NOMO-1 (cell line): Measurements from ENCODE around the gene TIMM22.
A peak's percentile ranks its signal among the peaks of the same experiment; 100 is the strongest.
"Not testable (repeated sequence)": the region's sequence is repeated elsewhere in the genome, so short reads cannot be mapped to it uniquely, and the experiment has no call there.

Source experiments
- DNase-seq, 2 experiments: peaks; one replicate each; lab custom pipeline; 2025; ENCODE audit not compliant: unreplicated experiment in 2 of 2; lab: John Stamatoyannopoulos, UW

TIMM22 gene

DNA sequence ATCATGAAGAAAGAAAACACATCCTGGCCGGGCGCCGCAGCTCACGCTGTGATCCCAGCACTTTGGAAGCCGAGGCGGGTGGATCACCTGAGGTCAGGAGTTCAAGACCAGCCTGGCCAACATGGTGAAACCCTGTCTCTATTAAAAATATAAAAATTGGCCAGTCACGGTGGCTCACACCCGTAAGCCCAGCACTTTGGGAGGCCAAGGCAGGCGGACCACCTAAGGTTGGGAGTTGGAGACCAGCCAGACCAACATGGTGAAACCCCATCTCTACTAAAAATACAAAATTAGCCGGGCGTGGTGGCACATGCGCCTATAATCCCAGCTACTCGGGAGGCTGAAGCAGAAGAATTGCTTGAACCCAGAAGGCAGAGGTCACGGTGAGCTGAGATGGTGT lies 25.1 kb upstream of the TIMM22 start:
- DNase-seq, result not testable (repeated sequence)

DNA sequence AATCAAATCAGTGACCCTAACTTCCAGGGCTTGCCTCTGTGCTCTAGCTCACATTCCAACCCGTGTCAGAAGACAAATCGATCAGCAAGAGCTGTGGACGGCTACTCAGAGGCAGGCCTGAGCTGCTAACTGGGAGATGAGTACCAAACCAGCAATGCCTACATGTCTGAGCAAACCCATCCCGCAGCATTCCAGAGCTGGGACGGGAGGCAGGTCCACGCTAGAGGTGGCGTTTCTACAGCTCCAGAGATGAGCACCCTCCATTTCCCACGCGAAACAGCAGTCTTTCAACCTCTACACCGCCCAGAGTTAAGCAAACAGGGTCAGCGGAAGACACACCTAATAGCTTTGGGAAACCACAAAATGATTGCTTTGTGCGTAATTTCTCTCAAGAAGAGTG lies 23.9 kb upstream of the TIMM22 start:
- peak; percentile 44 to 79 for DNase-seq

- DNase-seq, result not testable (repeated sequence)
Measured at GRCh38 chr17:974778-975177, 22.2 kb upstream of the TIMM22 start.

DNA sequence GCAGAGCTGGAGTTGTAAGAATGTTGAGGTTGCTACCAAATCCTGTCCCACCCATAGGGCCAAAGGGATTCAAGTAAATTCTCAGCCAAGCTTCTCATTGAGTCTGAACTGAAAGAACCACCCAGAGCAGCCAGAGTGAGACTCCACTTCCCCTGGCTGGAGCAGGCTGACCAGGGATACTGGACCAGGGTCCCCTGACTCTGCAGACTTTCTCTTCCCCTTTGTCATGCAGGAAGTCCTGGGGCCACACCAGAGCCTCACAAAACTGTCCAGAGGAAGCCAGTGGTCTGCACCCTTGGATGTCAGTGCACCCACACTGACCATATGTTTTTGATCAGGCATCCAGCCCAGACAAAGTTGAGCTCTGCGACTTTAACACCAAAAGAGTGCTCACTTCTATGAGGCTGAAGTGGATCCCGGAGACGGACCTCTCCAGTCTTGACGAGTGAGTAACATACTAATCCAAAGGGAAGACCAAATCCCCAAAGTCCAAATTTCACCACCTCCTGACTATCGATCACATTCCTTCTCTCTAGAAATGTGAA lies 21.5 kb upstream of the TIMM22 start:
- DNase-seq, result peak in 1 of 2 experiments; percentile 26

- DNase-seq, result no peak
Measured at GRCh38 chr17:976312-976711, 20.6 kb upstream of the TIMM22 start.

- no peak for DNase-seq
Measured at GRCh38 chr17:977166-977565, 19.8 kb upstream of the TIMM22 start.

DNA sequence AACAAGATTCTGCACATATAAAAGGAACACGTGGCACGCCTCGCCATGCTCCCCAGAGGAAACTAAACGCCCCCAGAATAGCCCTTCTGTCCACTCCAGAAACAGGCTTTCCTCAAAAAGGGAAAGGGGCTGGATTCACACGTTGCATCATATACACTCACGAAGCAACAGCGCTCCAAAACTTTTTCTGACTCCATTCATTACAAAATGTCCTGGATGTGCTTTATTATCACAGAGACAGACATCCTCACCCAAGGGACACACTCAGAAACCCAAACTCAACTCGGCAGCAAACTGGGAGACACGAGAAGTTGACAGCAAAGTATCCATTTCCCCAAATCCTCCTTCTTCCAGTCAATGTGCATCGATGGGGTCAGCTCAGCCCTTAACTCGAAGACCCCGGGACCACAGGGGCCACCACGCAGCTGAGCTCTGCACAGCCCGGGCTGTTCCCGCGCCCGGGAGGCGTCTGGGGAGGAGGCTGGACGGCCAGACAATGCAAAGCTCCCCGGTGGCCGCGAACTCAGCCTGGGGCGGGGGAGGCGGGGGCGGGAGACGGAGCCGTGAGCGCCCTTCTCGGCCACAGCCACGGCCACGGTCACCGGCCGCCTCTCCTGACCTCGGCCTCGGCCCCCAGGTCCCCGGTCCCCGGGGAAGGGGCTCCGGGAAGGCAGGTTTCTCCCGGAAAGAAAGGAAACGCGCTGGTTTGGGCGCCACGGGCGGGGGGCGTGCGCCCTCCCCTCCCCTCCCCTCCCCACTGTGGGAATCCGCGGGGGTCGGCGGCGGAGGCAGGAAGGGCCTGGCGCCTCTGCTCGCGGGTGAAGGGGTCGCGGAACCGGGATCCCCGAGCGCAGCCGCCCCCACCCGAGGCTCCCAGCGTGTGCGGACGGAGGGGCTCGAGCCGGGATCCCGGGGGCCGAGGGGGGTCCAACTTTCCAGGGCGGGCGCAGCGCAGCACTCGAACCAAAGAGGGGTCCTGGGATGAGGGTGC lies 18.5 kb upstream of the TIMM22 start:
- DNase-seq, result no peak

DNA sequence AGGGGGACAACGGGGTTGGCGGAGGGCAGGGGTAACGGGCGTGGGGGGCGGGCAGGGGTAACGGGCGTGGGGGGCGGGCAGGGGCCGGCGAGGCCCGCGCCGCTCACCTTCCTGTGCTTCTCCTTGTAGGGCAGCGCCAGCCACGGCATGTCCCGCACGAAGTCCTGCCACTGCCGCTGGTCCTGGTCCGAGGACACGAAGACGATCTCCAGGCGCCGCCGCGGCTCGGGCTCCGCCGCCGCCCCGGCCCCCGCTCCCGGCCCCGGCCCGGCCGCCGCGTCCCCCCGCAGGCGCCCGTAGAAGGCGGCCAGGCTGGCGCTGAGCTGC lies 17.8 kb upstream of the TIMM22 start:
- DNase-seq, result no peak

- peak; percentile 57 to 74 for DNase-seq
Measured at GRCh38 chr17:979539-980405, 17.2 kb upstream of the TIMM22 start, which contains the start of gene NXN. NXN (minus strand) TSS chr17:979776.

DNA sequence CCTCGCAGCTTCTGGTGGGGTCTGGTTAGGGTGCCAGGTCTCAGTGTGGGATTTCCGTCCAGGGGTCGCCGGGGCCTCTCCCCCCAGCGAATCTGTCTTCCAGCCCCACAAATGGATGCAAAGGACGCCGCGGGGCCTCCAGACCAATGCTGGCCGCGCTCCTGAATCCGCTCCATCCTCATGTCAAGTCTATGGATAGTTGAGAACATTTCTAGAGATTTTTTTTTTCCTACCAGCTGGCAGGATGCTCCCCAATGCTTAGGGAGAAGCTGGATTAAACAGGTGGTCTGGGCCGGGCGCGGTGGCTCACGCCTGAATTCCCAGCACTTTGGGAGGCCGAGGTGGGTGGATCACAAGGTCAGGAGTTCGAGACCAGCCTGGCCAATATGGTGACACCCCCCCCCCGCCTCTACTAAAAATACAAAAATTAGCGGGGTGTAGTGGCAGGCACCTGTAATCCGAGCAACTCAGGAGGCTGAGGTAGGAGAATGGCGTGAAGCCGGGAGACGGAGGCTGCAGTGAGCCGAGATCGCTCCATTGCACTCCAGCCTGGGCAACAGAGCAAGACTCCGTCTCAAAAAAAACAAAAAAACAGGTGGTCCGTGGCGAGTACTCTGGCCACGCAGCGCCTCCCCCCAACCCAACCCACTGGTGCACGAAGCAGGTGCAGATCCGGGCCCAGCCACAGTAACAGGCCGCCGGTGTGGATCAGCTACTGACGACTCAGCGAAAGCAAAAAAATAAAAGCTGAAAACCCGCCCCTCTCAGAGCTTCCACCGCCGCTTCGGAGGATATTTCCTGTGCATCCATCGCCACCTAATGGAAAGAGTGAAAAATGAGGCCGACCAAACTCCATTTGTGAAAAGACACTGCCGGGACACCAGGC lies 16.3 kb upstream of the TIMM22 start:
- peak; percentile 80 to 86 for DNase-seq

GRCh38 chr17:981292-981658 lies 15.7 kb upstream of the TIMM22 start:
- no peak for DNase-seq

DNA sequence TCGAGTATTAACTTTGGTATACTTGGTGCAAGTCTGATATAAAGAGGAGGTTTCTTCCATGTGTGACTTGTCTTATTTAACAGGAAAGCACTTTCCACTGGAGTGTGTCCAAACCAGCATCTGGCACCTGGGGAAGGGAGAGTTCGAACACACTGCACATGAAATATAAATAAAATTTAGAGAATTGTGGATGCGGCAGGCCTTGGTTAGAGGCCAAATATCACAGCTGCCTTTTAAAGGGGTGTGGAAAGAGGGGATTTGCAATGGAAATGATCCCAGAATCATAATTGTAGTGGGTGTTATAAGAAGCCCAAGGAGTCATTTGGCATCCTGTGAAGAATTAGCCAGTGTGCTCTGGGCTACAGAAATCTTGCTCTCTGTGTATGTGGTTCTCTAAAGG lies 13.0 kb upstream of the TIMM22 start:
- DNase-seq, result no peak

DNA sequence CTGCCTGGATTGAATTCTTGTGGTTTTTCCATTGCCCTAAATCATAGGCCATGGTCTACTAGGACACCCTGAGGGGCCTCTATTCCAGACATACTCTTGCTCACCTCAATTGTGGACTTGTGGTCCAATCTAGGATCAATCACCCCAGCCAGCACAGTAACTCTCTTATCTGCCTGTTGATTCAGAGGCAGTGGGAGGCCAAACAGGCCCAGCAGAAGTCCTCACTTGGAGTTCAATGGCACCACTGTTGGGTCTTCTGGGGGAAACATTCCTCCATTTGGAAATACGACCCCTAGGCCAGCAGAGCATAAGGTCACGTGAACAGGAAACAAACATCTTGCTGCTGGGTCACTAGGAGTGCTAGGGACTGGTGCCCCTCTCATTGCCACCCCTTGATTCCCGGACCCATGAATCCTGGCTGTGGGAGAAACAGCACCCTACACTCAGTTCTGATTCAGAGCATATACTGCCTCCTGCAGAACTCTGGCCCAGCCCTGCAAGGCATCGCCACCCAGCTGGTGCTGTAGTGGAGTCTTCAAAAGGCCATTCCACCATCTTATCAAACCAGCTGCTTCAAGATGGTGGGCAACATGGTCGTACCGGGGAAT lies 10.5 kb upstream of the TIMM22 start:
- DNase-seq, result no peak

GRCh38 chr17:987931-988330 lies 9.0 kb upstream of the TIMM22 start:
- no peak for DNase-seq

DNA sequence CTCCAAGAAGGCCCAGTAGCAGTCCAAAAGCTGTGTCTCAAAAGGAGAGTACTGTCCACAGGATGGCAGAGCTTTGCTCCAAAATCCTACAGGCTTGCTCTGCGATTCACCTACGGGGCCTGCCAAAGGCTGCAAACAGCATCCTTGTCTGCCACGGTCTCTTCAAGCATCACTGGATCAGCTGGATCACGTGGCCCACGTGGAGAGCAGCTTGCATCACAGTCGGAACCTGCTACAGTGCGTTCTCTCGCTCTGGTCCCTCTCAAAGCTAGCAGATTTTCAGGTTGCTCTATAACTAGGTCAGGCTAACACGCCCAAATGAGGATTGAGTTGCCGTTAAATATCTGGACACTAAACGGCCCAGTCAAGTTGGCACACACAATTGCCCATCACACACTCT lies 8.4 kb upstream of the TIMM22 start:
- no peak for DNase-seq

DNA sequence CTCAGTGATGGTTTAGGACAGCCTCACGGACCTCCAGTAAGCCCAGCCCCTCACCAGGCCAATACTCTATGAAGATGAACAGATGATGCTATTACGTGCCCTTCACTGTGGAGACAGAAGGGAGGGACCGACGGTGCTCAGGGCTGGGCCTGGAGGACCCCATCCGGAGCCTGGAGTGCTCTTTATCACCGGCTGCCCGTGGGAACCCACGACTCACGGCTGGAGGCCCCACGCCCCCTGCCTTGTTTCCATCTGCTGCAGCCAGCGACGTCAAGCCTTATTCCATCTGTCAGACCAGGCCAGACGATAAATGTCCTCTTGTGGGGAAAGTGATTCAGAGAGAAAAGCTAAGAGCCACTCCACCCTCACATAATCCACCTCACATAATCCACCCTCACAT lies 4.0 kb upstream of the TIMM22 start:
- no peak for DNase-seq

GRCh38 chr17:995324-995723 lies 1.6 kb upstream of the TIMM22 start:
- DNase-seq, result not testable (repeated sequence)

- no peak for DNase-seq
Measured at GRCh38 chr17:998111-998510, 1.2 kb downstream of the TIMM22 start.

GRCh38 chr17:1000597-1001461 lies 3.9 kb downstream of the TIMM22 start:
- DNase-seq, result no peak
